GM19238 (cell line): Measurements from ENCODE around the gene OTX2.

Experiments used
- DNase-seq: peaks from one replicate; pipeline ENCODE4 v3.0.0; 2011; ENCODE audit warnings: low spot score; ENCODE audit not compliant: insufficient read length

The OTX2 gene

DNA sequence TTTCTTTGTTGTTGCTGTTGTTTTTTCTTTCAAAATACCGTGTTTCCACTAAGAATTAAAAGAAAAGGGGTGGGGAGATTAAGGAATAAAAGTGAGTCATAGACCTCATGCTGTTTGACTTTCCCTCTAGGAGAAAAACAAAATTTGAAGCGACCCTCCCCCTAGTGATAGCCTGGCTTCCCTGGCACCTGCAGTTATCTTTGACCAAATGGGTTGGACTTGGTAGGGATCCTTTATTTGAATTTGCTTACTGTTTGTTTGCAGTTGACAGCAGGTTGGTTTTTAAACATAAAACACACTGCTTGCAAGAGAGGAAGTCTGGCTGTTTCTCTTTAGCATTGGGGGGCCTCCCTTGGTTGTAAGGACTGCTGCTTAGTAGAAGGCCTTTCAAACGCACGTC is 14.0 kb downstream of the OTX2 start:
- DNase-seq, result no peak

DNA sequence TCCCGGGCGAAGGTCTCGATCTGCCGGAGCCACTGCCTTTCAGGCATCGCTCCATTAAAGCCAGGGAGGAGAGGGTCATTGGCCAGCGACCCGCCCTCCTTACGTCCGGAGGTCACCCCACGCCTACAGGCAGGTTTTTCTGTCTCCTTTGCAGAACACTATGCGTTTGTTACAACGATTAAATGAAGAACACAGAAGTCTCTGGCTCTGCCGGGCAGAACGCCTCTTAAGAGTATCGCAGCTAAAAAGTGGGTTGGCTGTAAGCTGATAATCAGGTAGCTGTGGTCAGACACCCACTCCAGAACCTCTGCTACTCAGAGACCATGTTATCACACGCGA is 15.0 kb downstream of the OTX2 start:
- no peak for DNase-seq

DNA sequence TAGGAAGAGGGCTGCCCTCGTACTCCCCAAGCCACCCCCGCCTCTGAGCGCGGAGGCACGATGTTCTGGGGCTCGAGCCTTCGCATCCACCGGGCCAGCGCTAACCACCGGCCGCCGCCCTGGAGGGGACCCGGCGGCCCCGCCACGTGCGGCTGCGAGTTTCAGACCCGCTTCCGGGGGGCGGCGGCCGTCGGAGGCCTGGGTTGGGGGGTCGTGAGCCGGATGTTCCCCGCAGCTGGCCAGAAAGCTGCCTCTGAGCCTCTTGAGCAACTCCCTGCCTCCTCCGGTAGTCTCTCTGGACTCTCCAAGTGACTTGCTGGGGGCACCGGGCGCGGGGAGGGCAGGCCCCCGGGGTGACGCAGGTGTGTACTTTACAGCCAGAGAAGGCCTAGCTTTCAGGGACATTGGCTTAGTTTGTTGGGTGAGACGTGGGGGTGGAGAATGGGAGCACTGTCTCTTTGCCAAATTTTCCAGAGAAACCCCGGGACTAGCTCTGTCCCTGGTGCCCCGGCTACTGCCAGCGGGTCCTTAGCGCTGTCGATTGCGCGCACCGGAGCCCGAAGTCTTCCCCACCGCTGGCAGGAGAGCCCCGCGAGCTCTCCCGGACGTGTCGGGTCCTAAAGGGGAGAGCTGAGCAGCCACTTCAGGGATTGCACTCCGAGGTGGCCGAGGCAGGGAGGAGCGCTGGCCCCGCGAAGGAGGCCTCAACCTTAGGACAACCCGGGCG is 15.6 kb downstream of the OTX2 start:
- DNase-seq, result no peak

DNA sequence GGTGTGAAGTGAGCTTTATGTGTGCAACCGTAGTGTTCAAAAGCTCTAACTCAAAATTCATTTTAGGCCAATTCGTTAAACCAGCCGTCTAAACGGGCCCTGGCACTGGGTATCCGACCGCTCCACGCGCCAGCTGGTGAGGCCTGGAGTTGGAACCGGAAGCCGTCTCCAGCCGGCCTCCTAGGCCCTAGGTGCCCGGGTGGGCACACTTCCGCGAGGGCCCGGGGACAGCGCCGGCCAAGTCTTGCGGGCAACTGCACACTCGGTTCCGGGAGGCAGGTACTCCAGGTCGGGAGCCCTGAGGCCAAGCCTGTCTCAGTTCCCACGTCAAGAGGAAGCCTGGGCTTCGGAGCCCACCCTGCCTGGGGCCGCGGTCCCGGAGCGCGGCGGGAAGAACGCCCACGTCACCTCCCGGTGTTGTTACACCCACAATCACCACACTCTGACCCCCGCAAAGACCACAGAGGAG is 16.2 kb downstream of the OTX2 start:
- no peak for DNase-seq

DNA sequence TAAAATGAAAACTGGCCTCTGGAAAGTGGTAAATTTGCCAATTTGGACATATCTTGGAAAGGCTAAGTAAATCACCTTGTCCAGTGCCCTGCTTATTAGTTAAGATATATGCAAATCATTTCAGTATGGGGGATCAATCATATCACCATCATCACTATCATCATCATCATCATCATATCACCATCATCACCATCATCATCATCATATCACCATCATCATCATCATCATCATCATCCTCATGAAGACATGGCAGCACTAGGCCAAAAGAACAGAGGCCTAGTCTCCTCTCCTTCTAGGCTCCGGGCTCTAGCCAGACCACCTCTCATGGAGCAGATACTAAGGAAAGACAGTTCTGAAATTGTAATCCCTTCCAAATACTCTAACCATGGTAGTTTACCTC is 20.3 kb downstream of the OTX2 start:
- no peak for DNase-seq

DNA sequence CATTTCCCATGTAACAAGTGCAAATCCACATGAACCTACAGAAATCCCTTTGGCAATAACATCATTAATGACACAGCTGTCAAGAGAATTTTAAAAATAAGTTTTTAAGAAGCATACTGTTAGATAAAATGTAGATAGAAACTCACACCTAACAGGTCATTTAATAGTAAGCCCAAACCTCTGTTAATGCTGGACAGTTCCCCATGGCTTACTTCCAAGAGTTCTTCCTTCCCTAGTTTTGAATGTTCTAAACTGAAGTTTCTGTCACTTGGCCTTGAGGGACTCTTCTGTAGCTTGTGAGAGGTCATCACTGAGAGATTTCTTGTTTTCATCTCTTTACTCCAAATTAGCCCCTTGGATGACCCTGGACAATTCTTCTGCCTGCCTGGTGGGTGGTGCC is 22.7 kb downstream of the OTX2 start:
- no peak for DNase-seq

DNA sequence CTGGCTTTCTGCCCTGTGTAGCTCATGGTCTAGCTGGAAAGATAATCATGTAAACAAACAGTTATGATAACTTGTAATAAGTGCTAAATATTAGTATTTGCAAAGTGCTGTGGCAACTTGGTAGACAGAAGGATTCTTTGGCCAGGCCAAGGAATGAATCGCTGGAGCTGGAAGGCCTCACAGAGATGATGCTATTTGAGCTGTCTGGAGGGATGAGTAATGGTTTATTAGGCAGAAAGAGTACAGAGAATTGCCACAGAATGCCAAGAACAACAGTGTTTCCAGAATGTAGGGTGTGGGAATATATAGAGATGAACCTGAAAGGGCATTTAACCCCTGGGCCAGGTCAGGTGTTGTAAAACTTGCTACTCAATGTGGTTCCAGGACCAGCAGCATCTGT is 27.6 kb downstream of the OTX2 start:
- DNase-seq, result no peak

DNA sequence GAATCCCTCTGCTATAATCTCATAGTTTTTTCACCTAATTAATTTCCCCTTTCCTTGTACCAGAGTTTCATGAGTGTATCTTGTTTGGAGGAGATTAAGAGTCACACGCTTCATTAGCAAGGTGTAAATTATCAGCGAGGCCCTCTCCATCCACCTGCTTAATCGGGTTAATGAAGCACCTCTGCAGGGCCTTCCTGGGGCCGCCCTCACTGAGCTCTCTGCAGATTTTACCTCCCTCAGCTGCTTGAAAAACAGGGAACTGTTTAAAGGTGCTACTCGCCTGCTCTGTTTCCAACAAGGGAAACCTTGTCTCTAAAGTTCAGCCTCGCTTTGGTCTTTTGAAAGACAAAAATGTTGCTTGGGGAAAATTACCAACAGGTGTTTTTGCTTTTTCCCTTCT is 35.8 kb downstream of the OTX2 start:
- DNase-seq, result no peak

DNA sequence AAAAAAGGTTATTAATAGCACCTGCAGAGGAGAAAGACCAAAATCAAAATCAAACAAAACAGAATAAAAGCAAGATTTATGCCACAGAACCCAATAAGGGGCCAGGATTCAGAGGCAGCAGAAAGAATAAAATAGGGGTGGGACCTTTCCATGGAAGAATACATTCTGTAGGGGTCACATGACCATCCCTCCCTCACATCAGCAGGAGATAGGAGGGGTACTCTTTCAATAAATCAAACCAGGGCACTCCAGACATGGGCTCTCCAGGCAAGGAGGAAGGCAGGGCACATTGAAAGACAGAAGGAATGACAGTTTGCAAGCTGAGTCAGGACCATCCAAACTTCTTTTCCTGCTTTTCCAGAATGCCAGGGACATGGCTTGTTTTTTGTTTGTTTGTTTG is 39.8 kb downstream of the OTX2 start:
- no peak for DNase-seq

DNA sequence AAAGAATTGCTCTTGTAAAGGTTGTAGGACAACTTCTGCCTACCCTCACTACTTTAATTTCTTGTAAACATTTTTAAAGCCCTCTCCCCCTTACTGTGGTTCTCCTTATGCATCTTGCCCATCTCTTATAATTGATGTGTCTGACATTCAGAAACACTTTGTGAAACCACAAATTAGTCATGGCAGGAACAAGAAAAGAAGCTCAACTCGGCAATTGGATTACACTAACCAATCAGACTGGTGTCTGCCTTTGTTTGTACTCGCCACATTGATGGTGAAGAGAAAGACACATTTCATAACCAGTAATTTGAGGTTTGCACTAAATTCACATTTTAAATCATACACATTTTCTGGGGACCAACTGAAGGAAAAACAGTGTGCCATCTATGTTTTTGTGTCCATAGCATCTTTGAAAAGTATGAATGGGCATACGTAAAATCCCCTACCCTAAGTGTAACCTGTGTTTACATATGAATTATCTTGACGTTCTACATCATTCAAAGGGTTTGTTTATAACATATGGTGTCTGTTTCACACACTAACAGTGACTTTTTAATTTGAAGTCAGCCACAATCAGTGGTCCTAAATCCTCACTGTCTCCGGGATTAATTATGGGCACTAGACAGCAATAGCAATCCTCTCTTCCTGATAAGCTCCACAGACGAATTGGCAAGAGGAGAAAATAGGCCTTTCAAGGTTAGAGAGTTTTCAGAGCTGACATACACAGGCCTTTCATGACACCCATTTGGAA is 49.9 kb downstream of the OTX2 start:
- DNase-seq, result no peak

DNA sequence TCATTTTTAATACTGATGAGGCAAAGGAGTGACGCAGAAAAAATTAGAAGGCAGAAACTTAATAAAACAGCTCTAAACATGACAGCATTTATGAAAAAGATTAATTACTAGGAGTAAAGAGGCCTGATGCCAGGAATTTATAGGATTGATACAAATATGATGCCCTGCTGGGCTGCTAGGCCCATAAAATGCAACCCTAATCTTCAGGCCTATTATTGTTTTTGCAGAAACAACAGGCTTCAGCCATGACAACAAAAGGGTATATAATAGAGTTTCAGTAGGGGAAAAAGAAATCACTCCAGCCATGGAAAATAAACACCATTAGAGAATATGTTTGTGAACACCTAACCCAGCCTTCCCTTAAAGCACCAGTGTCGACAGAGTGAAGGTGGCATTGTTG is 50.6 kb downstream of the OTX2 start:
- DNase-seq, result no peak

DNA sequence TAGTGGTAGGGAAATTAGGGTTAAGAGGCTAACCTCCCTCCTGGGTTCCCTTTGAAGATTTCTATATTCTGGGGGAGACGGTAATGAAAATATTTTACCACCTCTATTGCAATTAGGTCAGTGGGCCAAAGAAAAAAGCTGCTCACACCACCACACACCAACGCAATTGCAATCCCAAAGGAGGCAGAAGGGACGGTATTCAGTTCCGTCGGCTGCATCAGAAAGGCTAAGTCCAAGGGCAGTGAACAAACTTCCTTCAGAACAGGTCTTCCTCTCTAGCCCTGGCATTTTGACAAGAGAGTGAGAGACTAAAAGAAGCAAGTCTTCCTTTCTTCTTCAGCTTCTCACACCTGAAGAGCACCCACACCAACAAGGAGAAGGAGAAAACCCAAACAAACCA is 51.2 kb downstream of the OTX2 start:
- DNase-seq, result no peak

DNA sequence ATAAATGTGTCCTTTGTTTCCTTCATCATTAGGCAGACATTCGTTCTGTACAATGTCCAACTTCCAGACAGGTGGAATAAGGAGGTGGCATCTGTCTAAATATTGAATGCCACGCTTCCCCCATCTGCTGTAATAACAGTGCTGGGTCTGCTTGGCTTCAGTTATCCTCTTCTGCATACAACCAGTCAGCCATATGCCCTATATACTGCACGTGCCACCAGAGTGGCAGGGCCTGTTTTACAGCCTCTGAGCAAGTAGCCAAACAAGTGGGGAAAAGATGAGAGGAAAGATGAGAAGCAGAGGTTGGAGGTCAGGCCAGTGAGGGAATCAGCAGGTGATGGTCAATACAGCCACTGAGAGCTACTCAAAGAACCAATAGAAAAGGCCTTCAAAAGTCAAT is 55.4 kb downstream of the OTX2 start:
- DNase-seq, result no peak

DNA sequence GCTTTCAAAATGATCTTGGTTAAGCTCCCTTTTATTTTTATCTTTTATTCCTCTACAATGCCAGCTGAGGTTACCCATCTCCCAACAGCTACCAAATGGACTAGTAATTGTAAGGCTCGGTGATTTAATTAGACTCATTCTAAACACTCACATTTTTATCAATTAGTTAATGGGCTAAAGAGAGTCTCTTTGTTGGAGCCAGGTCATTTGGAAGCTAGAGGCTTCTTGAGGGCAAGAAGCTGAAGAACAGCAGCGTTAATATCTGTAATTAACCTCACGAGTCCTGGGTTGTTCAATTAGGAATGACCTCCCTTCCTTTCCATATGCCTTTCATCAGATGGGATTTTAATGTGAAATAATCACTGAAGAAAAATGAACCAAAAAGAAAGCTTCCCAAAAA is 56.9 kb downstream of the OTX2 start:
- DNase-seq, result no peak

DNA sequence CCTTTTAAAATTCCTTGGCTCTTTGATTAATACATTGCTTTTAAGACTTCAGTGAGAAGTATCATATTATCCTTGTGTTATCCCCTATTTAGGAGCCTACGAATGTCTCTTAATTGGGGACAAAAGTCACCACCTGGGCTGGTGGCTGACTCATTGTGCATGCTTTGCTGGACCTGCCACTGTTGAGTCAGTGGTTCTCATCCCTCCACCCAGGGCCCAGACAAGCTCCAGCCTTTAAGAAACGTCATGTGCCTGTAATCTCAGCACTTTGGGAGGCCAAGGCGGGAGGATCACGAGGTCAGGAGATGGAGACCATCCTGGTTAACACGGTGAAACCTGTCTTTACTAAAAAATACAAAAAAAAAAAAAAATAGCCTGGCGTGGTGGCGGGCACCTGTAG is 57.9 kb downstream of the OTX2 start:
- no peak for DNase-seq

DNA sequence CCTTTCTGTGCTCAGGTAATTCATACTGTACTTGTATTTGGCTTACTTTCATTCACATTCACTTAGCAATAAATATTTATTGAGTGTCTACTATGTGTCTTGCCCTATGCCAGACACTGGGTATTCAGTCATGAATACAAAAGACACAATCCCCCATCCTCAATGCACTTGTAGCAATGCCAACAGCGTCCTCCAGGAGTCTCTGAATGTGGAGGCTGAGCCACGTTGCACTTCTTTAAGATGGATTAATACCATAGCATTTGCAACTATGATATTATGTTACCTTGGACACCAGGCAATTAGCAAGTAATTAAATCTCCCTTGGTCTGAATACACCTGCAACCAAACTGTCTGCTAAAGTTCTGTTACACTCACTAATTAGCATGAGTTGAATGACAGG is 58.8 kb downstream of the OTX2 start:
- no peak for DNase-seq
